ENCODE data around the gene PLA2G4A.

The PLA2G4A gene

GRCh38 chr1:186983327-186983726 lies 154.6 kb downstream of the PLA2G4A start:
- Mint-ChIP-seq H3K27ac (no peak overlapping the region), H3K27me3 (peaks cover 13% of the 10 kb centered on the region), H3K4me3 (no peak overlapping the region), H3K36me3 (no peaks in the 10 kb centered on the region), H3K9me3 (no peaks in the 10 kb centered on the region), H3K4me1 (no peaks in the 10 kb centered on the region)
- ATAC-seq: no peak

- no peak for ATAC-seq
- Mint-ChIP-seq H3K36me3 (no peaks in the 10 kb centered on the region), H3K4me3 (no peak overlapping the region)
Observed at GRCh38 chr1:186984959-186985358, 156.2 kb downstream of the PLA2G4A start.

GRCh38 chr1:186985889-186986491 lies 157.2 kb downstream of the PLA2G4A start:
- H3K27me3 Mint-ChIP-seq: no peaks in the 10 kb centered on the region
- H3K36me3 Mint-ChIP-seq: no peaks in the 10 kb centered on the region
- H3K27ac Mint-ChIP-seq: no peak overlapping the region
- no peak for ATAC-seq
- no peaks in the 10 kb centered on the region for H3K9me3 Mint-ChIP-seq
- H3K4me3 Mint-ChIP-seq: no peak overlapping the region
- no peaks in the 10 kb centered on the region for H3K4me1 Mint-ChIP-seq

More at GRCh38 chr1:186984959-186985358, 156.2 kb downstream of the PLA2G4A start:
- Mint-ChIP-seq H3K27me3 (peaks cover 5% of the 10 kb centered on the region), H3K27ac (no peak overlapping the region), H3K4me1 (no peaks in the 10 kb centered on the region), H3K9me3 (no peaks in the 10 kb centered on the region)

GRCh38 chr1:186987065-186987464 lies 158.3 kb downstream of the PLA2G4A start:
- Mint-ChIP-seq H3K36me3 (no peaks in the 10 kb centered on the region), H3K4me3 (no peak overlapping the region), H3K9me3 (no peaks in the 10 kb centered on the region), H3K4me1 (no peaks in the 10 kb centered on the region), H3K27me3 (no peaks in the 10 kb centered on the region), H3K27ac (no peak overlapping the region)
- ATAC-seq: no peak

GRCh38 chr1:186987769-186988168 lies 159.0 kb downstream of the PLA2G4A start:
- Mint-ChIP-seq H3K36me3 (no peaks in the 10 kb centered on the region), H3K4me1 (no peaks in the 10 kb centered on the region), H3K9me3 (no peaks in the 10 kb centered on the region), H3K27me3 (no peaks in the 10 kb centered on the region), H3K4me3 (no peak overlapping the region), H3K27ac (no peak overlapping the region)
- no peak for ATAC-seq

GRCh38 chr1:186993996-186994395 lies 165.2 kb downstream of the PLA2G4A start:
- H3K4me3 Mint-ChIP-seq: no peak overlapping the region

GRCh38 chr1:186994897-186995296 lies 166.1 kb downstream of the PLA2G4A start:
- H3K9me3 Mint-ChIP-seq: no peaks in the 10 kb centered on the region
- H3K27ac Mint-ChIP-seq: no peak overlapping the region
- no peaks in the 10 kb centered on the region for H3K27me3 Mint-ChIP-seq
- no peaks in the 10 kb centered on the region for H3K4me1 Mint-ChIP-seq
- H3K36me3 Mint-ChIP-seq: no peaks in the 10 kb centered on the region
- ATAC-seq: peak; percentile 22
- H3K4me3 Mint-ChIP-seq: no peak overlapping the region

More at GRCh38 chr1:186993996-186994395, 165.2 kb downstream of the PLA2G4A start:
- H3K9me3 Mint-ChIP-seq: no peaks in the 10 kb centered on the region
- H3K36me3 Mint-ChIP-seq: no peaks in the 10 kb centered on the region
- H3K27ac Mint-ChIP-seq: no peak overlapping the region
- no peak for ATAC-seq
- H3K4me1 Mint-ChIP-seq: no peaks in the 10 kb centered on the region
- no peaks in the 10 kb centered on the region for H3K27me3 Mint-ChIP-seq

GRCh38 chr1:186996816-186997215 lies 168.1 kb downstream of the PLA2G4A start:
- Mint-ChIP-seq H3K4me3 (no peak overlapping the region), H3K4me1 (no peaks in the 10 kb centered on the region), H3K36me3 (no peaks in the 10 kb centered on the region), H3K27me3 (peaks cover 10% of the 10 kb centered on the region), H3K27ac (no peak overlapping the region), H3K9me3 (no peaks in the 10 kb centered on the region)
- no peak for ATAC-seq

- peaks cover 10% of the 10 kb centered on the region for H3K27me3 Mint-ChIP-seq
- no peak for ATAC-seq
- no peak overlapping the region for H3K27ac Mint-ChIP-seq
- H3K9me3 Mint-ChIP-seq: no peaks in the 10 kb centered on the region
- H3K4me1 Mint-ChIP-seq: no peaks in the 10 kb centered on the region
- no peaks in the 10 kb centered on the region for H3K36me3 Mint-ChIP-seq
- no peak overlapping the region for H3K4me3 Mint-ChIP-seq
Observed at GRCh38 chr1:186997877-186998276, 169.1 kb downstream of the PLA2G4A start.

- Mint-ChIP-seq H3K36me3 (no peaks in the 10 kb centered on the region), H3K4me3 (no peak overlapping the region), H3K27me3 (peaks cover 18% of the 10 kb centered on the region), H3K4me1 (no peaks in the 10 kb centered on the region), H3K9me3 (no peaks in the 10 kb centered on the region), H3K27ac (no peak overlapping the region)
- ATAC-seq: no peak
Observed at GRCh38 chr1:186999506-186999905, 170.8 kb downstream of the PLA2G4A start.

GRCh38 chr1:187001198-187001889 lies 172.6 kb downstream of the PLA2G4A start:
- H3K27ac Mint-ChIP-seq: no peak overlapping the region
- no peak for ATAC-seq
- H3K4me3 Mint-ChIP-seq: no peak overlapping the region
- H3K27me3 Mint-ChIP-seq: peaks cover 18% of the 10 kb centered on the region
- H3K36me3 Mint-ChIP-seq: no peaks in the 10 kb centered on the region
- H3K4me1 Mint-ChIP-seq: no peaks in the 10 kb centered on the region
- H3K9me3 Mint-ChIP-seq: no peaks in the 10 kb centered on the region

- Mint-ChIP-seq H3K4me1 (no peaks in the 10 kb centered on the region), H3K36me3 (no peaks in the 10 kb centered on the region), H3K9me3 (no peaks in the 10 kb centered on the region), H3K27ac (no peak overlapping the region), H3K27me3 (peaks cover 18% of the 10 kb centered on the region), H3K4me3 (no peak overlapping the region)
- no peak for ATAC-seq
Observed at GRCh38 chr1:187003353-187003752, 174.6 kb downstream of the PLA2G4A start.

GRCh38 chr1:187006896-187007295 lies 178.1 kb downstream of the PLA2G4A start:
- Mint-ChIP-seq H3K27me3 (peaks cover 8% of the 10 kb centered on the region), H3K27ac (no peak overlapping the region), H3K4me3 (no peak overlapping the region), H3K9me3 (no peaks in the 10 kb centered on the region), H3K4me1 (no peaks in the 10 kb centered on the region), H3K36me3 (no peaks in the 10 kb centered on the region)
- ATAC-seq: no peak

- no peaks in the 10 kb centered on the region for H3K27me3 Mint-ChIP-seq
- H3K27ac Mint-ChIP-seq: no peak overlapping the region
- ATAC-seq: no peak
- H3K4me3 Mint-ChIP-seq: no peak overlapping the region
- H3K4me1 Mint-ChIP-seq: no peaks in the 10 kb centered on the region
- H3K36me3 Mint-ChIP-seq: no peaks in the 10 kb centered on the region
- no peaks in the 10 kb centered on the region for H3K9me3 Mint-ChIP-seq
Observed at GRCh38 chr1:187009320-187009719, 180.6 kb downstream of the PLA2G4A start.

- Mint-ChIP-seq H3K36me3 (no peaks in the 10 kb centered on the region), H3K27ac (no peak overlapping the region), H3K4me1 (no peaks in the 10 kb centered on the region), H3K27me3 (no peaks in the 10 kb centered on the region), H3K9me3 (no peaks in the 10 kb centered on the region), H3K4me3 (no peak overlapping the region)
- ATAC-seq: no peak
Observed at GRCh38 chr1:187010571-187011309, 182.0 kb downstream of the PLA2G4A start.

Measured in stimulated activated memory B cell treated with anti-CD40 and anti-IgM and Interleukin-4, amounts not matched to agents 10 μg/mL and 1 μg/mL and 100 μg/mL, for 72 hours (primary cell).